HG02970 (cell line): ENCODE measurements around the gene COL11A1.
"Not testable (repeated sequence)": the region's sequence is repeated elsewhere in the genome, so short reads cannot be mapped to it uniquely, and the experiment has no call there.

Experiments used
- ATAC-seq: cut with Tn5 transposase; IDR thresholded peaks from one replicate; pipeline ENCODE4 v1.9.1; 2021; ENCODE audit warnings: mild to moderate bottlenecking, moderate library complexity, moderate number of reproducible peaks; ENCODE audit not compliant: unreplicated experiment, low FRiP score

Gene COL11A1

DNA sequence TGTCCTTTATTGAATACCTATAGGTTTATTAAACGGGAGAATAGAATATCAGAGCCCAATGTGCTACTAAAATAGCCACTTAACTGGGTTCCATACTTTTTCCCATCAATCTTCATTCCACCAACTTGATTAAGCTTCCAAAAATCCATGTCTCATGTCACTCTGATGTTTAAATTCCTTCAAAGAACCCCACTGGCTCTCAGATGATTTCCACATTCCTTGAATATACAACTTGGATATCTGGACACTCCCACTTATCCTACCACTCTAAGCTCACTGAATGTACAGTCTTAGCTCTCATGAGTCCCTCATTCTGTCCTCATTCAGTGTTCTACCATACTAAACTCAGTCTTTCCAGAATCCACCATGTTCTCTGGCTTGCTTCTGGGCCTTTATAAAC, 21.1 kb downstream of the COL11A1 start:
- ATAC-seq, result no peak

DNA sequence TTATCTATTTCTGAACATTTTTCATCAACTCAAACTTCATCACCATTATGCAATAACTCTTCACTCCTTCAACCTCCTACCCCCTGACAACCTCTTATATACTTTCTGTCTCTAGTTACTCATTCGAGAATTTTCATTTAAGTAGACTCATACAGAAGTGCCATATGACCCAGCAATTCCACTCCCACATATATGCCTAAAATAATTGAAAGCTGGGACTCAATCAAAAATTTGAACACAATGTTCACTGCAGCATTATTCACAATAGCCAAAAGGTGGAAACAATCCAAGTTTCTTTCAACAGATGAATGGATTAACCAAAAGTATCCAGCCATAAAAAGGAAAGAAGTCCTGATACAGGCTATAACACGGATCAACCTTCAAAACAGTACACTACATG, 24.1 kb downstream of the COL11A1 start:
- ATAC-seq, result no peak

DNA sequence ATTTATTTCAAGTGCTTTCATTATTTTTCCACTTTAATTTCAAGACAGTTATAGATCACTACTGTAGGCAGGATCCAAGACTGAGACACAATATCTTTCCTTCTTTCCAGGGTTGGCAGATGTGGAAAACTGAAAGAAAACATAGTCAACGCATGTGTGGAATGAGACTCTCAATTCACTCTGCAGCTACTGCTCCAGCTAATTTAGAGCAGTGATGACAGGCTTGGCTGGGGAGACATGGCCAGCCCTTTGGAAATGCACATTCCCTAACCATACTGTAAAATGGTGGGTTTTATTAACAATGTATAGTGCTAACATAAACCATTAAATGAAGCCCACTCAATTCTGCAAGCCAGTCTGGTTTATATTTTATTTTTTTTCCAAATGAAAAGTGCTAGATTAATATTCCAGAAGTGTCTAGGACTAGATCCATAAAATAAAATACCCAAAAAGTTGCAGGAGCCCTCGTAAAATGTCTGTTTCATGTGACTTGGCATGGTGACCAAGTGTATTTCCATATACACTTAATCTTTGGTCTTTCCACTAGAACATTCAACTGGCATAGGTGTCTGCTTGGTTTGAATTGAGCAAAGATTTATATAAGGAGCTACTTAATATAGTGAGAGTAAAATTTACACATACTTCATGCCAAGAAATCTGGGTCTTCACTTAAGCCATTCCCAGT, 32.9 kb downstream of the COL11A1 start:
- ATAC-seq, result no peak

DNA sequence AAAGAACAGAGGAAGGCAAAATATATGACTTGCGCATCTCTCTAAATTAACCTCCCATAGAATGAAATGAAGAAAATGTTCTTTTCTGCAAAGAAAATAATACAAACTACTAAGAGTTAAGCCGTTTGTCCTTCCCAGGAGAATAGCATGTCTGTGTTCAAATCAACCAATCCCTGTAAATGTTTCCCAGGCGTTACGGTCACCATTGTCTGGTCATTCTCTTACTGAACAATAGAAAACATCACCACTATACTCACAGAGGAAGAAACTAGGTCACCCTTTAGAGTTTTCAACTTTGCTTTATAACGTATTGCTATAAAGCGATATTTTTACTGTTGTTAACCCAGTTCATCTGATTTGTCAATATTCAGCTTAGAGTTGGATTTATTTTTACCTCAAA, 34.1 kb downstream of the COL11A1 start:
- no peak for ATAC-seq

DNA sequence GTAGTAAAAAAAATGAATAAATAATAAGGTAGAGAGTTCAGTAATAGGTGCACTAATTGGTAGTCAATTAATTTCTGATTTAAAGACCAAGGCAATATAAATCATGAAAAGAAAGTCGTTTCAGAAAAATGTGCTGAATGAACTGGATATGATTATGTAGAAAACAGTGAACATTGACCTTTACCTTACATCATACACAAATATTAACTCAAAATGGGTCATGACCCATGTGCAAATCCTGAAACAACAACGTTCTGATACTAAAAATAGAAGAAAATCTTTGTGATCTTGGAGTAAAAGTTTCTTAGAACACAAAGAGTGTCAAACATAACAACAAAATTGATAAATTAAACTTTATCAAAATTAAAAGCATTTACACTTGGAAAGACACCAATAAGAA, 39.1 kb downstream of the COL11A1 start:
- ATAC-seq, result no peak

DNA sequence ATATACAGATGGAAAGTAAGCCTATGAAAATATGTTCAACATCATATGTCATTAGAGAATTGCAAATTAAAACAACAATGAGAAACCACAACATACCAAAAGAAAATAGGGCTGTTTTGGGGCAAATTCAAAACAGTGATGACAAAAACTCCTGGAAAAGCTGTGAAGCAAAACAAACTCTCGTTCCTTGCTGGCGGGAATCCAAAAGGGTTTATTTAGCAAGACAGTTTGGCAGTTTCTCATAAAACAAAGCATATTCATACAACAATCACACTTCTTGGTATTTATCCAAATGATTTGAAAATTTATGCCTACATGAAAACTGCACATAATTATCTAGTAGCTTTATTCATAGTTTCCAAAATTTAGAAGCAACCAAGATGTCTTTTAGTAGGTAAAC, 44.4 kb downstream of the COL11A1 start:
- no peak for ATAC-seq

DNA sequence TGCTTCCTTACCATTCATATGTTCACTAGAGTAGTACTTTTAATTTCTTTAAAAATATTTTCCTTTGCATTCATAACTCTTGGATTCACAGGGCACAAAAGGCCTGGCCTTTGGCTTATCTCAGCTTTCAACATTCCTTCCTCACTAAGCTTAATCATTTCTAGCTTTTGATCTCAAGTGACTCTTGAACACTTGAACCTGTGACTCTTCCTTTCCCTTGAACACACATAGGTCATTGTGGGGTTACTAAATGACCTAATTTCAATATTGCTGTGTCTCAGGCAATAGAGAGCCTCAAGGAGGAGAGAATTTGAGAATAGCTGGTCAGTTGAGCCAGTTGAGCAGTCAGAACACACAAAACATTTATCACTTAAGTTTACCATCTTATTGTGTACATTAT, 49.9 kb downstream of the COL11A1 start:
- ATAC-seq, result no peak

DNA sequence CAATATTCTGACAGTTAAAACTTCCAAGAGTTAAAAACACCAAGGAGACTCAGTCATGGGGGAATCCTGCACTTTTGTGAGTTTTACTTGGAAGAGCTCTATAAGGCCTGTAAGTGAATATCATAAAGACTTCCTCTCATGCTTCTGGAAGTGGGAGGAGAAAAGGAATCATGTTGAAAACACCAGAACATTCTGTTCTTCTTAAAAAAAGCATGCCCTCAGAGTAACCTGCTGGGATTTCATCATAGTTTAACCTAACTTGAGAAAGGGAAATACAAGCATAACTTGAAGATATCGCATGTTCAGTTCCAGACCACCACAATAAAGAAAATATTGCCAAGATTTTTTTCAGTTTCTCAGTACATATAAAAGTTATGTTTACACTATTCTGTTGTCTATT, 51.9 kb downstream of the COL11A1 start:
- no peak for ATAC-seq

DNA sequence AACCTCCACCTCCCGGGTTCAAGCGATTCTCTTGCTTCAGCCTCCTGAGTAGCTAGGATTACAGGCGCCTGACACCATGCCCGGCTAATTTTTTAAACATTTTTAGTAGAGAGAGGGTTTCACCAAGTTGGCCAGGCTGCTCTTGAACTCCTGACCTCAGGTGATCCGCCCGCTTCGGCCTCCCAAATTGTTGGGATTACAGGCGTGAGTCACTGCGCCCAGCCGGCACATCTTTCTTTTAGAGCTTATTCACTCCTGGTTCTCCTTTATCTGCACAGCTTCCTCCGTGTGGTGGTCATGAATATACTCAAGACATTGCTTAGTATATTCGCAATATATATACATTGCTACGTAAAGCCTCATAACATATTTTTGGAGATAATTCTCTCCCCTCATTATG, 80.2 kb downstream of the COL11A1 start:
- not testable (repeated sequence) for ATAC-seq

DNA sequence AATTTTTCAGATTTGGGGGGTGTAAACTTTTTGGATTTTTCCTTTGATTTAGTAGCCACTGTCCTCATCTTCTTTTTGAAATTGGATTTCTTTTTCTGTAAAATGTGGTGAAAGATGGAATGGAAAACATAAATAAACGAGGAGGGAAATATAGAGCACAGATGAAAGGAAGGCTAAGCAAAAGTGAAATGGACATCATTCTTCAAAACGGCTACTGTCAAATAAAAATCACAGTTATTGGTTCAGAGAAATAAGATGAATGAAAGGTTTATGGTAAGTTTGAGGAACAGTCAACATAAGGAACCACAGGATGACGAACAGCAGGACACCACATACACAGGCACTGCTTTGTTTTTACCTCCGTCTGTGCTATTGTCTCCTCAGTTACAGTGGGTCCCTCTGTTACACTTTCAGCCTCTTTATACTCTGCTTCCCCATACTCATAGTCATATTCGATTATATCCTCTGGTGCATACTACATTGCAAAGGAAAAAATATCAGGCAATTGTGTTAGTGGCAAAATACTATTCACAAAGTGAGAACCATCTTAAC, 82.4 kb downstream of the COL11A1 start:
- ATAC-seq, result no peak

DNA sequence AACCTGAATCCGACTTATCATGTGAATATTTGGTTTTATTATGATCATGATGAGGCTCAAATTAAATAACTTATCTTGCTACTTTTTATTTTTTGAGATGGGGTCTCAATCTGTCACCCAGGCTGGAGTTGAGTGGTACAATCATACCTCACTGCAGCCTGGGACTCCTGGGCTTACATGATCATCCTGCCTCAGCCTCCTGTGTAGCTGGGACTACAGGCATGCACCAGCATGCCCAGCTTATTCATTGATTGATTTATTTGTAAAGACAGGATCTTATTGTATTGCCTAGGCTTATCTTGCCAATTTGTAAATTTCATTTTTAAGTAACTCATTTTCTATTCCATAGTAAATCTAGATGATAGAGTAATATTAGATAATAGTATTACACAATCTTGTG, 84.3 kb downstream of the COL11A1 start:
- no peak for ATAC-seq

DNA sequence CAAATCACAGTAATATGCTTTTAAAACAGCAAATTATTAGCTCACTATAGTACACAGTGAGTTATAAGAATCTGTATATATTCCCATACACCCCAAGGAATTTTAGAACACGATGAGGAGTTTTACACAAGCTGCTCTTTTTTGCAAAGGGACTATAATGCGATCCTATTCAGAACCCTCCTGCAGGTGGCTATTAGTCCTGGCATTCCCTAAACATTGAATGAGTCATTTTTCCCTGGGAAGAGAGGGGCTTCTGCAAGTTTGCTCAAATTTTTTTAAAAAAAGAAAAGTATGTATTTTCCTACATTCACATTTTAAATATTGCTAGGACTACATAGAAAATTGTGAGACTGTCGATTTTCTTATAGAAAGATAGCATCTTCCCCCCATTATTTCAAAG, 106.3 kb downstream of the COL11A1 start:
- ATAC-seq, result no peak

DNA sequence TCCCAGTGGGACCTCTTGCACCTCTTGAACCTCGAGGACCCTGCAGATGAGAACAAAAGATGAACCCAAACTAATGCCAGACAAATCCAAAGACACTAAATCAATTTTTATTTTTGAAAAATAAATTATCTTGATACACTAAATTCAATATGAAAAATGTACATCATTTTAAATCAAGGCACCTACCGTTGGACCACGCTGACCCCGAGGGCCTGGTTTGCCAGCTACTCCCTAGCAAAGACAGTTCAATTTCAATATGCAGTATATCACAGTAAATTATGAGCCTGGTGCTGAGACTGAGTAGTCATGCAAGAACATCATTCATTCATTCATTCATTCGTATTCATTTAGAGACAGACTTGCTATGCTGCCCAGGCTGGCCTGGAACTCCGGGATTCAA, 129.4 kb downstream of the COL11A1 start:
- ATAC-seq, result no peak

DNA sequence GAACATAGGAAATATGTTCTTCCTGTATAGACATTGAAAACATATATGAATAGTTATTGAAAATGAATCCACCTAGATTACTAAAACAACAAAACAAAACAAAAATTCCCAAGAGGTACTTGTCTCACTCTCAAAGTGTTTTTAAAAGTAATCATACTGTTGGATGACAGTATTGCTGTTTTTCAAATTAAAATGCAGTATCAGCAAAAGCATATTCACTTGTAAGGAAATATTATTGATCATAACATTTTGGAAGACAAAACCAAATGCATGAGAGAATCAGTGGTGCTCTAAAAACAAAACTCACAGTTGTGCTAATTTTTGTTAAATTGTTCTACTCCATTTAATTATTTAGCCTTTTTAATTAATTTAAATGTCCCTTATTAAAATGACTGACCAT, 131.0 kb downstream of the COL11A1 start:
- ATAC-seq, result no peak

DNA sequence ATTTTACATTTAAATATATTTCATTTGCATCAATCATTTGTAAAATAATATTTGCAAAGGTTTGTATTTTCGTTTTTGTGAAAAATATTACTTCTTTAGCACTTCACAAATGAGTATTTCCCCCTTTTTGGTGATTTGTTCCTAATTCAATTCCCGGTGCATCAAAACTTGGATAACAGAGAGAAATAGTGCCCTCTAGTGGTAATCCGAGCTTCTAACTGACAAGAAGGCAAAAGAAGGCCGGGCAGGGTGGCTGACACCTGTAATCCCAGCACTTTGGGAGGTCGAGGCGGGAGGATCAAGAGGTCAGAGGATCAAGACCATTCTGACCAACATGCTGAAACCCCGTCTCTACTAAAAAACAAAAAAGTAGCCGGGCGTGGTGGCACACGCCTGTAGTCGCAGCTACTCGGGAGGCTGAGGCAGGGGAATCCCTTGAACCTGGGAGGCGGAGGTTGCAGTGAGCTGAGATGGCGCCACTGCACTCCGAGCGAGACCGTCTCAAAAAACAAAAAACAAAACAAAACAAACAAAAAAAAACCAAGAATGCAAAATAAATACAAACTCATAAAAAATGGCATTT, 137.7 kb downstream of the COL11A1 start:
- no peak for ATAC-seq

DNA sequence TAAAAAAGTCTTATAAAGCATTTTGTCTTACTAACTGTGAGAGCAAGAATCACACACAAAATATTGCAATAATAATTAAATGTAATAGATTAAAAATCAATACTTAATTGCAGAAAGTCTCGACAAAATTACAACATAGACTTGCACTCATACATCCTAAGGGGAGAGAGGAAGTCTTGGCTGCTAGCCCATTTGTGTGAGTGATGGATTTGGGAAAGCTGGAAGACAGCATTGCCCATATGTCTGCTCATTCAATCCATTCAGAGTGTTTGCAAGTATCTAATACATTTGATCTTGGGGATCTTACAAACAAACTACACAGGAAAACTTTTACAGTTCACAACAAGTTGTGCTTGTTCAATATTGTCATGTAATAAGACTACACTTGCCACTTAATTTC, 140.5 kb downstream of the COL11A1 start:
- no peak for ATAC-seq

DNA sequence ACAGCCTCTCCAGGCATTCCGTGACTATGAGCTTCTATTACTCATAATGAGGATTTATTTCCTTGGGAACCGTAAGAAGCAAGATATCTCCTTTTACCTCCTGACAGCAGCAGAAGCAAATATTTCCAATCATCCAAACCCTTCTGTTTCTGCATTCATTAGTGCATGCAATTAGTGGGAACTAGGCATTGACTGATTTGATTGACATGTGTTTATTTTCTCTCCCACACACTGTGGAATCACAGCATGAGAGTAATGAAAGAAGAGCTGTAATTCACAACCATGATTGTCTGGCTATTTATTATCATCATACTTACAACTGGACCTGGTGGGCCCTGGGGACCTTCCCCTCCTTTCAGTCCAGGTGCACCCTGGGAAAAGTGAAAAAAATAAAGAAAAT, 146.8 kb downstream of the COL11A1 start:
- ATAC-seq, result no peak

DNA sequence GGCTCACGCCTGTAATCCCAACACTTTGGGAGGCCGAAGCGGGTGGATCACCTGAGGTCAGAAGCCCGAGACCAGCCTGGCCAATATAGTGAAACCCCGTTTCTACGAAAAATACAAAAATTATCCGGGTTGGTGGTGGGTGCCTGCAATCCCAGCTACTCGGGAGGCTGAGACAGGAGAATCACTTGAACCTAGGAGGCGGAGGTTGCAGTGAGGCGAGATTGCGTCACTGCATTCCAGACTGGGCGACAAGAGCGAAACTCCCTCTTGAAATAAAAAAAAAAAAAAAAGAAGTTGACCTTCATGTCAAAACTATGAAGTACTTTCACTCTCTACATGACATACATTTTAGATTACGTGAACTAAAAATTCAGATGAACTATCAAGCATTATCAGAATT, 153.7 kb downstream of the COL11A1 start:
- no peak for ATAC-seq

DNA sequence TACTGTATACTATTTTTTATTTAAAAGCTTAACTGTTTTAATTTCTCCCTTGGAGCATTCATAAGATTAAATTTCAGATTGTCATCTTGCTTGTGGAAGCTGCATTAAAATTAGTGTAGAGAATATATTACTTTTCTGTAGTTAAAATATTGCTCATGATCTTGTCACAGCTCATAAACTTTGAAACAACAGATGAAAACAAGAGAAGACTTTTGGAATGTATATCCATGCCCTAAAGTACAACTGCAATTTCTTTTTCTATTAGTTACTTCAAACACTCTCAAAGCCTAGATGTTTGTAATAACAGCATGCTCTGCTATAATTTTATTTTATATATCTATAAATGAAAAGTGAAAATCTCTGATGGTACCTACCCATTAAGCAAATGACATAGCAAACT, 155.9 kb downstream of the COL11A1 start:
- ATAC-seq, result no peak

DNA sequence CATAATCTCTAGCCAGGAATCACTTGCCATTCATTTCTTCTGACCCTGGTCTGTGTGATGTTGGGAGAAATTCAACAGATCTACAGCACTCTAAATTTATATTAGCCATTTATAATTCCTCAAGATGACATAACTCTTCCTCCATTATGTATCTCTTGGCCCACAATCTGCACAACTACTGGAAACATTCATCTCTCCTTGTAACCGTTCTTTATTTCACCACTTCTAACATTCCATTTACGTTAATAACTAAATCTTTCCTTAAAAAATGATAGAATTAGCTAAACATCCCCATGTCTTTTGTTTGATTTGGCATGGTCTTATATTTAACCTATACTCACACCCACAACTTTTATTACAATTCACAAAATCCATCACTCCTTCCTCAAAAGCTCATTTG, 166.0 kb downstream of the COL11A1 start:
- no peak for ATAC-seq

DNA sequence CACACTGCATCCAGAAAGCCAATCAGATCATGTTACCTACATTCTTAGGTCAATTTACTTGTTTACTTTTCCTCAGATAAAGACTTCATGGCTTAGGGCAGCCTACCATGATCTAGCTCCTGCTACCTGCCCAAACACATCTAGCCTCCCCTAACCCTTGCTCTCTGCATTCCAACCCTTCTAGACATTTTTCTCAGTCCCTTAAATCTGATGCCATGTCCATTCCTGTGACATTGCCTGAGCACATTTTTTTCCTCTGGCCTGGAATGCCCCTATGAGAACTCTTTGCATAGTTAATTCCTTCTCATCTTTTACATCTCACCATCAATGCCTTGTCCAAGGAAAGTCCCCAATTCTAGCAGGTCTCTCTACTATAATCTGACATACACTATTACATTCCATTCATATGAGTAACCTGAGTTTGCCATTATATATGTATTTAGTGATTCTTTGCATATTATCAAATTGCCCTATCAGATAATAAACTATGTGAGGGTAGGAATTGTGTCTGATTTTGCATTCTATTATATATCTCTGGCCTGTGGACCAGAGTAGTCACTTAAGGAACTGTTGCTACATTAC, 166.9 kb downstream of the COL11A1 start:
- no peak for ATAC-seq

DNA sequence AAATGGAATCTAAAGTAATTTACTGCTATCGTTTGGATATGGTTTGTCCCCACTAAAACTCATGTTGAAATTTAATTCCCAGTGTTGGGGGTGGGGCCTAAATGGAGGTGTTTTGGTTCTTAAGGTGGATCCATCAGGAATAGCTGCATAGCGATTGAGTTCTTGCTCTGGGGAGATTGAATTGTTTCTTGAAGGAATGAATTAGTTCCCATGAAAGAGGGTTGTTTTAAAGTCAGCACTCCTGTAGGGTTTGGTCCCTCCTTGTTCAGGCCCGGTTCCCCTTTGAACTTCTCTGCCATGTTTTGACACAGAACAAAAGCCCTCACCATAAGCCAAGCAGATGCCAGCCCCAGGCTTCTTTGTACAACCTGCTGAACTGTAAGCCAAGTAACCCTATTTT, 170.9 kb downstream of the COL11A1 start:
- ATAC-seq, result no peak
